ENCODE results near the gene NET1.

NET1 gene

GRCh38 chr10:5498791-5499492, 86.6 kb downstream of the NET1 start:
- DNase-seq (ENCODE audit: low read depth, low spot score) = no peak

- no peak for DNase-seq (ENCODE audit: low read depth, low spot score)
These were observed 87.3 kb downstream of the NET1 start, which contains the start of gene CALML5 for GRCh38 chr10:5499493-5500140. CALML5 (minus strand) TSS chr10:5499570; CDS start chr10:5499438, 132 bp downstream.

GRCh38 chr10:5500162-5500670, 87.9 kb downstream of the NET1 start:
- no peak for DNase-seq (ENCODE audit: low read depth, low spot score)

GRCh38 chr10:5500910-5501309, 88.6 kb downstream of the NET1 start:
- DNase-seq (ENCODE audit: low read depth, low spot score) = no peak

- DNase-seq (ENCODE audit: low read depth, low spot score) = no peak
These were observed 89.7 kb downstream of the NET1 start for GRCh38 chr10:5502061-5502521.

- no peak for DNase-seq (ENCODE audit: low read depth, low spot score)
These were observed 90.5 kb downstream of the NET1 start for GRCh38 chr10:5502571-5503476.

- no peak for DNase-seq (ENCODE audit: low read depth, low spot score)
These were observed 91.1 kb downstream of the NET1 start for GRCh38 chr10:5503477-5503835.

GRCh38 chr10:5504146-5505072, 92.1 kb downstream of the NET1 start:
- DNase-seq (ENCODE audit: low read depth, low spot score) = no peak

- no peak for DNase-seq (ENCODE audit: low read depth, low spot score)
These were observed 93.9 kb downstream of the NET1 start for GRCh38 chr10:5506246-5506645.

GRCh38 chr10:5506751-5507648, 94.6 kb downstream of the NET1 start:
- DNase-seq (ENCODE audit: low read depth, low spot score) = no peak

- no peak for DNase-seq (ENCODE audit: low read depth, low spot score)
These were observed 95.3 kb downstream of the NET1 start for GRCh38 chr10:5507649-5508131.

- no peak for DNase-seq (ENCODE audit: low read depth, low spot score)
These were observed 95.8 kb downstream of the NET1 start for GRCh38 chr10:5508161-5508604.

Measured in activated naive CD8-positive, alpha-beta T cell treated with anti-CD3 and anti-CD28 coated beads, Interleukin-2, amount 50 U/mL, for 16 hours (primary cell).